H1 (cell line): Measurements from ENCODE around the gene MUC2. TPM values are rescaled to one million over a fixed set of nuclear protein-coding genes. Genes with fewer than 3 reads are reported as not detected.

Experiments
- CTCF ChIA-PET: fragments of 300-600 bp; sonication (Branson Sonifier 250); formaldehyde crosslinking; loops from one replicate; lab custom pipeline; 2021; ENCODE audit not compliant: partially characterized antibody; lab: Charles Lee
- POLR2A ChIA-PET: fragments of 300-600 bp; sonication (Branson Sonifier 250); formaldehyde crosslinking; loops from one replicate; lab custom pipeline; 2021; ENCODE audit warnings: inconsistent platforms; ENCODE audit not compliant: partially characterized antibody; lab: Charles Lee
- DNase-seq, 2 experiments: peaks; one replicate each; pipeline versions ENCODE4 v3.0.0 to v3.0.0-alpha.2; 2010 to 2022; ENCODE audit warnings: low spot score in 2 of 2, low read depth in 1 of 2, mixed read lengths in 1 of 2
- FAIRE-seq: peaks from 2 replicates; lab custom pipeline; 2011; peaks lifted over from hg19 to GRCh38; lab: Jason Lieb, UNC
- H2AFZ ChIP-seq: 2 replicates; pipeline ENCODE4 v1.8.1; 2012; ENCODE audit warnings: low read length, inconsistent platforms
- H2AK5ac ChIP-seq: 2 replicates; pipeline ENCODE4 v1.6.1; 2013; ENCODE audit warnings: low read depth, low read length
- H2BK120ac ChIP-seq: replicated peaks from 2 replicates; pipeline ENCODE3; 2013; ENCODE audit warnings: low read depth, low read length, inconsistent platforms
- H2BK12ac ChIP-seq: 2 replicates; pipeline ENCODE4 v1.6.1; 2013; ENCODE audit warnings: low read depth, low read length
- H2BK15ac ChIP-seq: 2 replicates; pipeline ENCODE4 v1.6.1; 2013; ENCODE audit warnings: low read length
- H2BK20ac ChIP-seq: 2 replicates; pipeline ENCODE4 v1.6.1; 2013; ENCODE audit warnings: low read length
- H2BK5ac ChIP-seq: 2 replicates; pipeline ENCODE4 v1.6.1; 2013; ENCODE audit warnings: low read depth, low read length
- H3K14ac ChIP-seq: 2 replicates; pipeline ENCODE4 v1.6.1; 2013; ENCODE audit warnings: inconsistent platforms; ENCODE audit not compliant: insufficient read length
- H3K18ac ChIP-seq: 2 replicates; pipeline ENCODE4 v1.6.1; 2013; ENCODE audit warnings: low read length; ENCODE audit errors: extremely low read depth
- H3K23ac ChIP-seq: 2 replicates; pipeline ENCODE4 v1.6.1; 2013; ENCODE audit warnings: inconsistent platforms; ENCODE audit not compliant: insufficient read length
- H3K23me2 ChIP-seq: 2 replicates; pipeline ENCODE4 v1.6.1; 2013; ENCODE audit warnings: low read depth, low read length
- H3K27ac ChIP-seq: 2 replicates; pipeline ENCODE4 v1.6.1; 2011; ENCODE audit warnings: low read depth, low read length, inconsistent platforms
- H3K27me3 ChIP-seq, 4 experiments: replicated peaks in 1 of 4; 1 replicate in 1 of 4; 2 replicates in 3 of 4; pipeline versions ENCODE4 v1.6.1 to v1.8.1; 2011 to 2013; ENCODE audit warnings: low read length in 3 of 4, mild to moderate bottlenecking in 3 of 4, inconsistent platforms in 2 of 4, mixed read lengths in 2 of 4, moderate library complexity in 1 of 4; ENCODE audit not compliant: control insufficient read depth in 3 of 4, insufficient read depth in 3 of 4; ENCODE audit errors: extremely low read depth in 1 of 4
- H3K36me3 ChIP-seq, 4 experiments: 2 replicates each; pipeline versions ENCODE4 v1.6.1 to v1.8.1; 2011 to 2013; ENCODE audit warnings: mild to moderate bottlenecking in 4 of 4, low read length in 3 of 4, moderate library complexity in 2 of 4, control low read depth in 1 of 4, inconsistent platforms in 1 of 4; ENCODE audit not compliant: insufficient read depth in 4 of 4, control insufficient read depth in 2 of 4
- H3K4ac ChIP-seq: replicated peaks from 2 replicates; pipeline ENCODE3; 2013; ENCODE audit warnings: low read length, low read depth, mixed read lengths, inconsistent platforms; ENCODE audit not compliant: insufficient read length
- H3K4me1 ChIP-seq, 4 experiments: replicated peaks in 1 of 4; 1 replicate in 1 of 4; 2 replicates in 3 of 4; pipeline versions ENCODE4 v1.6.1 to v1.8.1; 2011 to 2013; ENCODE audit warnings: low read length in 3 of 4, inconsistent platforms in 2 of 4, mixed read lengths in 1 of 4; ENCODE audit not compliant: insufficient read depth in 4 of 4, control insufficient read depth in 3 of 4
- H3K4me2 ChIP-seq, 2 experiments: 2 replicates each; pipeline versions ENCODE4 v1.6.1 to v1.8.1; 2011 to 2013; ENCODE audit warnings: low read depth in 2 of 2, low read length in 2 of 2, control low read depth in 1 of 2, inconsistent platforms in 1 of 2, mild to moderate bottlenecking in 1 of 2; ENCODE audit not compliant: insufficient read depth in 1 of 2
- H3K4me3 ChIP-seq, 4 experiments: fragments of 200-600, 300-600 bp in 1 of 4; sonication (generic), shearing (Covaris generic), sonication (Bioruptor Twin) in 1 of 4; 2 replicates each; pipeline versions ENCODE4 v1.5.1 to v1.8.1; 2011 to 2016; ENCODE audit warnings: low read length in 4 of 4, low read depth in 3 of 4, control low read depth in 2 of 4, inconsistent platforms in 2 of 4, mild to moderate bottlenecking in 2 of 4, mixed read lengths in 1 of 4, moderate library complexity in 1 of 4; ENCODE audit not compliant: insufficient read depth in 2 of 4; ENCODE audit errors: extremely low read depth in 1 of 4
- H3K56ac ChIP-seq: replicated peaks from 2 replicates; pipeline ENCODE3; 2013; ENCODE audit warnings: low read depth, mild to moderate bottlenecking, mixed read lengths, low read length, inconsistent platforms; ENCODE audit not compliant: insufficient read length
- H3K79me1 ChIP-seq: 2 replicates; pipeline ENCODE4 v1.6.1; 2013; ENCODE audit warnings: low read depth, low read length, control low read depth
- H3K79me2 ChIP-seq, 2 experiments: 2 replicates each; pipeline versions ENCODE4 v1.6.1 to v1.8.1; 2012 to 2013; ENCODE audit warnings: low read length in 2 of 2, mild to moderate bottlenecking in 2 of 2, inconsistent platforms in 1 of 2; ENCODE audit not compliant: insufficient read depth in 2 of 2, control insufficient read depth in 1 of 2
- H3K9ac ChIP-seq, 4 experiments: replicated peaks in 1 of 4; 1 replicate in 1 of 4; 2 replicates in 3 of 4; pipeline versions ENCODE4 v1.6.1 to v1.8.1; 2011 to 2013; ENCODE audit warnings: low read depth in 3 of 4, low read length in 3 of 4, control low read depth in 2 of 4, mild to moderate bottlenecking in 2 of 4, moderate library complexity in 2 of 4, inconsistent platforms in 1 of 4; ENCODE audit errors: extremely low read depth in 1 of 4
- H3K9me3 ChIP-seq, 2 experiments: 2 replicates each; pipeline versions ENCODE4 v1.6.1 to v1.8.1; 2012 to 2013; ENCODE audit warnings: mild to moderate bottlenecking in 2 of 2, moderate library complexity in 2 of 2, control low read depth in 1 of 2, inconsistent platforms in 1 of 2, low read depth in 1 of 2, low read length in 1 of 2, mixed read lengths in 1 of 2; ENCODE audit not compliant: insufficient read depth in 2 of 2
- H4K20me1 ChIP-seq, 2 experiments: replicated peaks in 1 of 2; 2 replicates each; pipeline versions ENCODE3 to v1.8.1; 2011 to 2013; ENCODE audit warnings: inconsistent platforms in 2 of 2, low read length in 2 of 2, mild to moderate bottlenecking in 1 of 2; ENCODE audit not compliant: insufficient read depth in 2 of 2, control insufficient read depth in 1 of 2
- H4K5ac ChIP-seq: 2 replicates; pipeline ENCODE4 v1.6.1; 2013; ENCODE audit warnings: low read length, low read depth, mixed read lengths, inconsistent platforms; ENCODE audit not compliant: insufficient read length
- H4K8ac ChIP-seq: 2 replicates; pipeline ENCODE4 v1.8.0; 2013; ENCODE audit warnings: mild to moderate bottlenecking, moderate library complexity, low read length, inconsistent platforms; ENCODE audit not compliant: insufficient read depth; ENCODE audit errors: extremely low read depth
- H4K91ac ChIP-seq: replicated peaks from 2 replicates; pipeline ENCODE3; 2013; ENCODE audit warnings: low read length, mixed read lengths, inconsistent platforms; ENCODE audit not compliant: insufficient read length
- ATF3 ChIP-seq: IDR thresholded peaks from 2 replicates; pipeline ENCODE4 v1.6.1; 2011; ENCODE audit warnings: low read depth, mild to moderate bottlenecking, low read length; ENCODE audit not compliant: insufficient read depth
- CREB1 ChIP-seq: IDR thresholded peaks from 2 replicates; pipeline ENCODE4 v1.6.1; 2012; ENCODE audit warnings: inconsistent platforms
- CTBP2 ChIP-seq: IDR thresholded peaks from 2 replicates; pipeline ENCODE4 v1.7.0; 2011; ENCODE audit warnings: borderline replicate concordance, mild to moderate bottlenecking, moderate library complexity, mixed read lengths, low read length; ENCODE audit not compliant: insufficient read depth, insufficient read length
- MAX ChIP-seq: IDR thresholded peaks from 2 replicates; pipeline ENCODE4 v1.6.1; 2012; ENCODE audit warnings: inconsistent platforms
- PHF8 ChIP-seq: fragments of 200-600 bp; sonication (generic); conservative IDR thresholded peaks from 2 replicates; pipeline ENCODE4 v1.7.1; 2012; ENCODE audit warnings: low read depth, mild to moderate bottlenecking, inconsistent platforms, low read length, moderate library complexity
- RNF2 ChIP-seq: fragments of 200-900, 300-1000 bp; sonication (generic); IDR thresholded peaks from 2 replicates; pipeline ENCODE4 v1.7.1; 2016; ENCODE audit warnings: borderline replicate concordance, low read depth, mild to moderate bottlenecking, antibody characterized with exemption, low read length; ENCODE audit not compliant: poor library complexity, severe bottlenecking; ENCODE audit errors: missing control alignments
- USF2 ChIP-seq: IDR thresholded peaks from 2 replicates; pipeline ENCODE4 v1.6.1; 2011; ENCODE audit warnings: low read length, improper control_type of control experiment
- YY1 ChIP-seq: IDR thresholded peaks from 2 replicates; pipeline ENCODE4 v1.6.1; 2011; ENCODE audit warnings: low read depth, mild to moderate bottlenecking, low read length
- WGBS, 2 experiments: shearing (Covaris generic) in 1 of 2; methylation state at CpG; one replicate each; pipeline versions ENCODE4 v1.1.6 to v1.1.7; 2013 to 2015; ENCODE audit warnings: low lambda C conversion rate in 2 of 2, mixed read lengths in 2 of 2, inconsistent platforms in 1 of 2, low coverage in 1 of 2, missing lambda C conversion rate in 1 of 2; ENCODE audit not compliant: insufficient replicate concordance in 2 of 2, insufficient coverage in 1 of 2, insufficient read length in 1 of 2; ENCODE audit errors: extremely low coverage in 1 of 2, missing lambda C conversion rate in 1 of 2; 5-methylcytosine and 5-hydroxymethylcytosine counted together
- polyA plus RNA-seq, 7 experiments: library from polyadenylated mRNA; depleted of rRNA in 3 of 7; stranded (reverse) in 5 of 7; unstranded in 2 of 7; fragments of >200 nt in 5 of 7; fragments of 200-250 nt in 2 of 7; gene quantifications; 1 replicate in 5 of 7; 2 replicates in 1 of 7; 4 replicates in 1 of 7; pipeline versions ENCODE4 v1.2.1 to v1.2.3, GENCODE V29; 2011 to 2013; ENCODE audit warnings: missing spikeins in 2 of 7, mixed read lengths in 2 of 7
- total RNA-seq: library from RNA; stranded (reverse); fragmentation: NEBNext Ultra II Directional; extraction: Animal tissue kit (Norgen Biotek cat#: 25700); gene quantifications from 2 replicates; pipeline ENCODE4 v1.2.1, GENCODE V29; 2021

Gene MUC2
- total and polyA plus RNA-seq, 2 of the 8 experiments (the other 6 are each of a cell fraction or from before 2014, with no cell fraction given): not detected

- Histone ChIP-seq H2AK5ac (no peak overlapping the region; the same call in 1 of the 2 replicates), H2BK5ac (no peak overlapping the region), H4K20me1 (no peaks in the 10 kb centered on the region), H3K27me3 (no peaks in the 10 kb centered on the region; a peak in 1 of 7 replicates), H3K18ac (no peak overlapping the region; the same call in none of the 2 replicates), H2BK120ac (no peak overlapping the region), H3K23ac (no peak overlapping the region), H3K4me1 (no peaks in the 10 kb centered on the region), H3K27ac (no peak overlapping the region), H3K4me3 (no peak overlapping the region), H3K36me3 (no peaks in the 10 kb centered on the region), H2AFZ (no peak overlapping the region), H4K5ac (no peak overlapping the region), H3K4me2 (no peak overlapping the region), H2BK12ac (peak overlapping the region; percentile 68; the same call in 1 of the 2 replicates), H2BK20ac (no peak overlapping the region; the same call in 1 of the 2 replicates), H2BK15ac (peak overlapping the region; percentile 46), H3K4ac (no peak overlapping the region), H4K8ac (peak overlapping the region; percentile 16; the same call in 1 of the 2 replicates), H3K23me2 (no peaks in the 10 kb centered on the region), H3K79me1 (no peaks in the 10 kb centered on the region), H3K14ac (no peak overlapping the region), H3K9ac (no peak overlapping the region), H3K9me3 (no peaks in the 10 kb centered on the region), H4K91ac (peak overlapping the region; percentile 35), H3K56ac (no peak overlapping the region), H3K79me2 (no peaks in the 10 kb centered on the region)
- WGBS, 2 experiments: 76% methylated on average over 25 of the region's 39 CpGs; no CpG with 5 or more reads in 1 of the 2 experiments
- POLR2A ChIA-PET: interaction anchor here (0.6 to 1.7 kb wide), 8 partner anchors 17 to 194 kb away, joined by 3 to 5 read pairs (median 3); no protein-coding TSS in a partner anchor
- DNase-seq (peak; percentile 49 to 88), FAIRE-seq (no peak)
- CTCF ChIA-PET: interaction anchor here (0.6 to 2.6 kb wide), 48 partner anchors 10 to 210 kb away, joined by 3 to 22 read pairs (median 4); partner anchors contain the start of genes AP2A2 and MUC2
- TF ChIP-seq CTBP2 (peak; percentile 12), ATF3 (no peak), USF2 (no peak), CREB1 (peak; percentile 31; the same call in 1 of the 2 replicates), RNF2 (no peak), PHF8 (no peak), MAX (peak; percentile 77), YY1 (0 out of 2 replicates have a peak, but pooled peaks have one; percentile 26)
Observed at GRCh38 chr11:1050581-1051355, 23.9 kb upstream of the MUC2 start.
